A673 (cell line): Measurements from ENCODE around the gene CYP2J2. TPM values are rescaled to one million over a fixed set of nuclear protein-coding genes. Genes with fewer than 3 reads are reported as not detected.

Experiments used
- BruUV-seq: library from RNA; stranded (reverse); fragments of 400-500 nt; replicated peaks from 2 replicates; lab custom pipeline; 2021; lab: Mats Ljungman, UMichigan
- CTCF ChIA-PET: fragments of 300-600 bp; sonication (Branson Sonifier 250); formaldehyde crosslinking; loops from one replicate; lab custom pipeline; 2022; ENCODE audit warnings: antibody characterized with exemption; lab: Charles Lee
- POLR2A ChIA-PET: fragments of 300-600 bp; sonication (Branson Sonifier 250); formaldehyde crosslinking; loops from one replicate; lab custom pipeline; 2022; ENCODE audit warnings: antibody characterized with exemption; ENCODE audit not compliant: low non-redundant PET; lab: Charles Lee
- DNase-seq: peaks from one replicate; pipeline ENCODE4 v3.0.0-alpha.2; 2015; ENCODE audit warnings: low spot score
- H3K27ac ChIP-seq: fragments of 200-600 bp; sonication (generic); 2 replicates; pipeline ENCODE4 v1.5.1; 2016; ENCODE audit warnings: mixed run types, low read depth, mild to moderate bottlenecking, mixed read lengths, antibody characterized with exemption, low read length; ENCODE audit not compliant: poor library complexity, severe bottlenecking
- H3K27me3 ChIP-seq: fragments of 200-600 bp; sonication (generic); replicated peaks from 2 replicates; pipeline ENCODE4 v1.6.1; 2017; ENCODE audit warnings: mixed run types, low read depth, mild to moderate bottlenecking, mixed read lengths, antibody characterized with exemption, low read length; ENCODE audit not compliant: insufficient read depth, poor library complexity
- H3K36me3 ChIP-seq: fragments of 200-600 bp; sonication (generic); 2 replicates; pipeline ENCODE4 v1.6.1; 2016; ENCODE audit warnings: mixed run types, mild to moderate bottlenecking, mixed read lengths, antibody characterized with exemption, low read length; ENCODE audit not compliant: insufficient read depth, poor library complexity, severe bottlenecking
- H3K4me1 ChIP-seq: fragments of 200-600 bp; sonication (generic); 2 replicates; pipeline ENCODE4 v1.6.1; 2017; ENCODE audit warnings: mixed run types, mild to moderate bottlenecking, mixed read lengths, antibody characterized with exemption, low read length; ENCODE audit not compliant: insufficient read depth, poor library complexity, severe bottlenecking
- H3K4me3 ChIP-seq: fragments of 200-600 bp; sonication (generic); 2 replicates; pipeline ENCODE4 v1.5.1; 2016; ENCODE audit warnings: low read depth, mixed run types, mild to moderate bottlenecking, mixed read lengths, low read length; ENCODE audit not compliant: poor library complexity, severe bottlenecking
- H3K9me3 ChIP-seq: fragments of 200-600 bp; sonication (generic); 2 replicates; pipeline ENCODE4 v1.6.1; 2016; ENCODE audit warnings: mixed run types, low read depth, mild to moderate bottlenecking, mixed read lengths, antibody characterized with exemption, low read length; ENCODE audit not compliant: poor library complexity, severe bottlenecking
- CTCF ChIP-seq: fragments of 300-800, 200-600 bp; sonication (generic); conservative IDR thresholded peaks from 2 replicates; pipeline ENCODE4 v1.5.1; 2017; ENCODE audit warnings: low read depth, mild to moderate bottlenecking, antibody characterized with exemption, low read length, moderate library complexity, mixed read lengths
- EZH2 ChIP-seq: fragments of 200-600 bp; sonication (generic); IDR thresholded peaks from 2 replicates; pipeline ENCODE4 v1.6.1; 2017; ENCODE audit warnings: borderline replicate concordance, low read depth, mild to moderate bottlenecking, mixed read lengths, antibody characterized with exemption, low read length; ENCODE audit not compliant: poor library complexity, severe bottlenecking
- intact Hi-C: fragments of 100-400 bp; cut with micrococcal nuclease; formaldehyde crosslinking; loops from one replicate; pipeline ENCODE4 v1.10.0; 2022; ENCODE audit not compliant: unreplicated experiment
- total RNA-seq: library from RNA; stranded (reverse); gene quantifications from 2 replicates; pipeline ENCODE4 v1.2.3, GENCODE V29; 2021

The CYP2J2 gene
- total RNA-seq, 1 experiment from 2014 or later, result 1.9 TPM

DNA sequence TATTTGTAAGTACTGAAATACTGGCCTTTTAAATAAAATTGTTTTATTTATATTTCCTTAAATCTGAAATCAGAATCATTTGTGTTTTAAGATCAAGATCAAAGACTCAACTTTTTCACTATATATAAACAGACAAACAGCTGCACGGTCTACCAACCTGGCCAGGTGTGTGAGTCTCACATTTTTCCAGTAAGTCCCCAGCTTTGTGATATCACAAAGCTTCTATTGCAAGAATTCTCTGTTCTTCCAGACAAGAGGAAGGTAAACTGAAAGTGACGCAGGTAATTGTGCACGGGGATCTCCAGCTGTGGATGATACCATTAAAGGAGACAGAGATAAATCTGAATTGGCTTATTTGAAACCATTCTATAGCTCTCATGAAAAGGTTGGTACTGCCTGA is 41.2 kb upstream of the CYP2J2 start:
- Histone ChIP-seq H3K4me1 (no peaks in the 10 kb centered on the region), H3K27ac (no peak overlapping the region), H3K4me3 (no peak overlapping the region), H3K27me3 (no peaks in the 10 kb centered on the region), H3K9me3 (no peaks in the 10 kb centered on the region), H3K36me3 (no peaks in the 10 kb centered on the region)
- no peak for TF ChIP-seq CTCF
- intact Hi-C loops, result no loop called here
- POLR2A ChIA-PET, result no interaction called here
- BruUV-seq, result no TSS peak
- DNase-seq, result no peak
- CTCF ChIA-PET, result interaction anchor here (0.5 to 2.2 kb wide), 2 partner anchors 20 to 796 kb away, joined by 5 to 7 read pairs; no protein-coding TSS in a partner anchor

GRCh38 chr1:59967141-59967697 is 40.6 kb upstream of the CYP2J2 start:
- H3K4me3 ChIP-seq, result no peak overlapping the region
- H3K36me3 ChIP-seq, result no peaks in the 10 kb centered on the region
- H3K27ac ChIP-seq, result no peak overlapping the region
- no peaks in the 10 kb centered on the region for H3K4me1 ChIP-seq
- no TSS peak for BruUV-seq
- H3K9me3 ChIP-seq, result no peaks in the 10 kb centered on the region
- CTCF ChIA-PET, result interaction anchor here (0.5 to 2.2 kb wide), 2 partner anchors 20 to 796 kb away, joined by 5 to 7 read pairs; no protein-coding TSS in a partner anchor
- POLR2A ChIA-PET, result no interaction called here
- no peak for TF ChIP-seq CTCF
- no peak for TF ChIP-seq EZH2
- intact Hi-C loops, result no loop called here
- H3K27me3 ChIP-seq, result no peaks in the 10 kb centered on the region
- DNase-seq, result no peak

GRCh38 chr1:59952065-59952464 is 25.5 kb upstream of the CYP2J2 start:
- intact Hi-C loops, result no loop called here
- Histone ChIP-seq H3K27me3 (no peaks in the 10 kb centered on the region), H3K36me3 (no peaks in the 10 kb centered on the region), H3K4me3 (no peak overlapping the region), H3K9me3 (no peaks in the 10 kb centered on the region), H3K27ac (no peak overlapping the region), H3K4me1 (peaks cover 2% of the 10 kb centered on the region)
- CTCF ChIA-PET, result no interaction called here
- no TSS peak for BruUV-seq
- DNase-seq, result no peak
- TF ChIP-seq CTCF (no peak), EZH2 (no peak)
- POLR2A ChIA-PET, result no interaction called here
